Testis (tissue), 3 donors: ENCODE data around the gene NFKBIB. TPM values are rescaled to one million over a fixed set of nuclear protein-coding genes. Genes with fewer than 3 reads are reported as not detected.
"Not testable (repeated sequence)": the region's sequence is repeated elsewhere in the genome, so short reads cannot be mapped to it uniquely, and the experiment has no call there.

Source experiments
- DNase-seq: peaks from one replicate; pipeline ENCODE4 v3.0.0-alpha.2; 2019
- H3K27ac ChIP-seq, 2 donors: fragments of 200-600 bp; sonication (generic); one replicate each; pipeline ENCODE4 v1.5.1; 2019
- H3K27me3 ChIP-seq: fragments of 200-600 bp; sonication (generic); one replicate; pipeline ENCODE4 v1.5.1; 2019
- H3K36me3 ChIP-seq: fragments of 200-600 bp; sonication (generic); one replicate; pipeline ENCODE4 v1.5.1; 2017; ENCODE audit warnings: low read depth; ENCODE audit errors: missing control alignments
- H3K4me1 ChIP-seq: fragments of 200-600 bp; sonication (generic); one replicate; pipeline ENCODE4 v1.5.1; 2019
- H3K4me3 ChIP-seq, 2 donors: fragments of 200-600 bp; sonication (generic); one replicate each; pipeline ENCODE4 v1.5.1; 2017 to 2019
- H3K9me3 ChIP-seq: fragments of 200-600 bp; sonication (generic); one replicate; pipeline ENCODE4 v1.5.1; 2017
- CTCF ChIP-seq, 3 experiments: fragments of 450-650 bp in 2 of 3; fragments of 200-600 bp in 1 of 3; sonication (generic) in 1 of 3; IDR thresholded peaks; one replicate each; pipeline ENCODE4 v1.5.1; 2016 to 2019; ENCODE audit warnings: antibody characterized with exemption in 3 of 3, mild to moderate bottlenecking in 2 of 3, moderate library complexity in 1 of 3
- POLR2A ChIP-seq: fragments of 450-650 bp; IDR thresholded peaks from one replicate; pipeline ENCODE4 v1.6.1; 2017; ENCODE audit warnings: antibody characterized with exemption, mild to moderate bottlenecking, moderate library complexity
- WGBS, 2 donors: methylation state at CpG; one replicate each; pipeline ENCODE4 v1.1.5; 2018; 5-methylcytosine and 5-hydroxymethylcytosine counted together
- intact Hi-C: fragments of 100-400 bp; cut with DNase I; formaldehyde crosslinking; loops from one replicate; pipeline ENCODE4 v1.15.1; 2023; ENCODE audit warnings: low total_unique reads
- polyA plus RNA-seq: library from polyadenylated mRNA; stranded (reverse); fragments of 350-450 nt; fragmentation: Illumina TruSeq; extraction: RNeasy Lipid Tissue Mini Kit (QIAGEN cat#74804); gene quantifications from one replicate; pipeline ENCODE4 v1.2.3, GENCODE V29; 2014; ENCODE audit warnings: low read depth, low replicate concordance; ENCODE audit not compliant: insufficient read depth
- total RNA-seq, 2 donors: library from RNA; depleted of rRNA; stranded (reverse); fragments of >200 nt; gene quantifications; one replicate each; pipeline ENCODE4 v1.2.3, GENCODE V29; 2016

The NFKBIB gene
- total and polyA plus RNA-seq, 3 donors from 2014 or later: 70.1 to 100 (median 88.0) TPM

- Histone ChIP-seq H3K9me3 (no peaks in the 10 kb centered on the region), H3K27ac (peak overlapping the region; percentile 99 to 100), H3K4me3 (peak overlapping the region; percentile 88), H3K36me3 (no peaks in the 10 kb centered on the region), H3K4me1 (peaks cover 26% of the 10 kb centered on the region), H3K27me3 (no peaks in the 10 kb centered on the region)
- TF ChIP-seq POLR2A (no peak), CTCF (IDR thresholded peaks at IDR 0.05) (no peak)
- 1% methylated on average over 29 to 51 of the region's 52 CpGs for WGBS, 2 donors
- DNase-seq: peak; percentile 66
- intact Hi-C loops: no loop called here
Measured at GRCh38 chr19:38852231-38853044, 47.3 kb upstream of the NFKBIB start.

- peak overlapping the region; percentile 99 to 100 for H3K27ac ChIP-seq
- DNase-seq: no peak
- WGBS, 2 donors: 65 to 79% methylated on average over 17 of the region's 17 CpGs
- TF ChIP-seq CTCF (IDR thresholded peaks at IDR 0.05) (no peak), POLR2A (no peak)
- no peaks in the 10 kb centered on the region for H3K9me3 ChIP-seq
- peaks cover 18% of the 10 kb centered on the region for H3K4me1 ChIP-seq
- intact Hi-C loops: no loop called here
- no peaks in the 10 kb centered on the region for H3K27me3 ChIP-seq
- no peaks in the 10 kb centered on the region for H3K36me3 ChIP-seq
- H3K4me3 ChIP-seq: peak overlapping the region in 1 of 2 donors; percentile 88
Measured at GRCh38 chr19:38853214-38853613, 46.6 kb upstream of the NFKBIB start.

GRCh38 chr19:38854961-38855360 is 44.8 kb upstream of the NFKBIB start:
- intact Hi-C loops: not testable (repeated sequence)

GRCh38 chr19:38855751-38856150 is 44.0 kb upstream of the NFKBIB start:
- WGBS, 2 donors: 72% methylated on average over 31 of the region's 37 CpGs; no CpG with 5 or more reads in 1 of the 2 donors
- intact Hi-C loops: not testable (repeated sequence)

More at GRCh38 chr19:38854961-38855360, 44.8 kb upstream of the NFKBIB start:
- not testable (repeated sequence) for H3K4me3 ChIP-seq, DNase-seq, H3K36me3 ChIP-seq, H3K27ac ChIP-seq, H3K27me3 ChIP-seq, H3K9me3 ChIP-seq
- 59 to 67% methylated on average over 3 of the region's 3 CpGs for WGBS, 2 donors
- peaks cover 14% of the 10 kb centered on the region for H3K4me1 ChIP-seq

GRCh38 chr19:38856813-38857212 is 43.0 kb upstream of the NFKBIB start:
- no peak for TF ChIP-seq POLR2A
- no peak for TF ChIP-seq CTCF (IDR thresholded peaks at IDR 0.05)
- no peak overlapping the region for H3K4me3 ChIP-seq
- 65 to 71% methylated on average over 3 of the region's 3 CpGs for WGBS, 2 donors
- intact Hi-C loops: no loop called here
- no peaks in the 10 kb centered on the region for H3K36me3 ChIP-seq
- no peak for DNase-seq
- no peaks in the 10 kb centered on the region for H3K27me3 ChIP-seq
- no peaks in the 10 kb centered on the region for H3K9me3 ChIP-seq
- H3K27ac ChIP-seq: no peak overlapping the region
- peaks cover 10% of the 10 kb centered on the region for H3K4me1 ChIP-seq

More at GRCh38 chr19:38855751-38856150, 44.0 kb upstream of the NFKBIB start:
- not testable (repeated sequence) for DNase-seq, H3K9me3 ChIP-seq, H3K36me3 ChIP-seq, H3K27me3 ChIP-seq, H3K27ac ChIP-seq
- Histone ChIP-seq H3K4me1 (peaks cover 15% of the 10 kb centered on the region), H3K4me3 (peak overlapping the region; percentile 26 to 36)

- H3K9me3 ChIP-seq, H3K4me3 ChIP-seq, H3K27me3 ChIP-seq, DNase-seq, H3K36me3 ChIP-seq, intact Hi-C loops, H3K4me1 ChIP-seq, H3K27ac ChIP-seq: not testable (repeated sequence)
- 48 to 61% methylated on average over 21 of the region's 21 CpGs for WGBS, 2 donors
Measured at GRCh38 chr19:38859631-38860204, 40.1 kb upstream of the NFKBIB start.
